Measurements from ENCODE around the gene CD300LB.
A peak's percentile ranks its signal among the peaks of the same experiment; 100 is the strongest.
"Not testable (repeated sequence)": the region's sequence is repeated elsewhere in the genome, so short reads cannot be mapped to it uniquely, and the experiment has no call there.

Gene CD300LB

DNA sequence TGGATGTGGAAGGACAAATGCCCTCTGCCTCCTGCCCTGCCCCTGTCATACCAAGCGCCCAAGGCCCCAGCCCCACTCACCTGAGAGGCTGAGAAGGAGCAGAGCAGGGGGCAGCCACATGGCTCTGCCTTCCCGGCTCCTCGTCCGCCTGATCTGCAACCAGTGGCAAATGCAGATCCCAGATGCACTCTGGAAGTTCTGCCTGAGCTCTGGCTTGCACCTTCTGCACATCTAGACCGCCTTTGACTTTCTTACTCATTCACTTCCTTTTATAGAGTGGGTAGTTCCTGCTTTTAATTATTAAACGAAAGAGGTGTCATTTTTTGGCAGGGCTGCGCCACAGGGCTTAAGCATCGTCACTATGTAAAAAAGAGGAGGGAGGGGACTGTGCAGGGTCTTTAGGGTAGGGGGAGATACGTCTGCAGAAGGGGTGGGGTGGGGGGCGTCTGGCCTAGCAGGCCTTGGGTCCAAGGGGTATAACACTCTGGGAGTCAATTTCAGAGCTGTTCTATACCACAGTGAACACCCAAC, at the start of gene CD300LB:
Gene CD300LB (minus strand): TSS at position 245 of the 531 bp plus-strand sequence. CDS start 125 bp downstream, at position 120.
- DNase-seq (ENCODE audit: low spot score) = peak; percentile 15

DNA sequence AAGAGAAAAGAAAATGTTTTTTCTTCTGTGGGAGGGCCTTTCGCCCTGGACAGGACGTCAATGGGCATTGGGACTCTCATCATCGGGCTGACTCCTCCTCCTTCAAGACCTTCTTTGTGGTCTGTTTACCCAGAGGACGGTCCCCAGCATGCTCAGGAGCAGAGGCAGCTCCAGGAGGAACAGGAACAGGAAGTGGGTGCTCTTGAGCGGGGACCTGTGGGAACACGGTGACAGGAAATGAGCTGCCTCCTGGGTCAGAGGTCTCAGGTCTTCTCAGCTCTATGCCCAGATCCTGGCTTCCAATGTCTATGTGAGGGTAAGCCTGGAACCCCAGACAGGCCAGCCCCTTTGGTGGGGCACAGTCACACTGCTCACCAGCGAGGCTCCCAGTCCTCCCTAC, 48.6 kb upstream of the CD300LB start:
- no peak for DNase-seq (ENCODE audit: low spot score)

DNA sequence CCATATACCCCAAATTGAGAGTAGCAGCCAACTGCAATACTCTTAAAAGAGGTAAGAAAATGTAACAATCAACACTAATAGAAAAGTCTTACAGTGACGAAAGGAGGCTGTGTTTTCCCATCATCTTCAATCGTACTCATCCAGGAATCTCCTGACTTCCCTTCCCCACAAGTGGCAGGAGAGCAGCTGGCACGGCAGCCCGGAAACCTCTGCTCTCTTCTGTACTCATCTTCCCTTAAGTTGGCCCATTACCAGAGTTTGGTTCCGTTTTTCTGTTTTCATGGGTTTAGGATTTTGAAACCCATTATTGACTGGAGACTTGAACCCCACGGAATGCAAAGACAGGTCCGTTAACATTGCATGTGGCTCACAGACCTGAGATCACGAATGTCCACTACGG, 47.7 kb upstream of the CD300LB start:
- peak; percentile 9 for DNase-seq (ENCODE audit: low spot score)

DNA sequence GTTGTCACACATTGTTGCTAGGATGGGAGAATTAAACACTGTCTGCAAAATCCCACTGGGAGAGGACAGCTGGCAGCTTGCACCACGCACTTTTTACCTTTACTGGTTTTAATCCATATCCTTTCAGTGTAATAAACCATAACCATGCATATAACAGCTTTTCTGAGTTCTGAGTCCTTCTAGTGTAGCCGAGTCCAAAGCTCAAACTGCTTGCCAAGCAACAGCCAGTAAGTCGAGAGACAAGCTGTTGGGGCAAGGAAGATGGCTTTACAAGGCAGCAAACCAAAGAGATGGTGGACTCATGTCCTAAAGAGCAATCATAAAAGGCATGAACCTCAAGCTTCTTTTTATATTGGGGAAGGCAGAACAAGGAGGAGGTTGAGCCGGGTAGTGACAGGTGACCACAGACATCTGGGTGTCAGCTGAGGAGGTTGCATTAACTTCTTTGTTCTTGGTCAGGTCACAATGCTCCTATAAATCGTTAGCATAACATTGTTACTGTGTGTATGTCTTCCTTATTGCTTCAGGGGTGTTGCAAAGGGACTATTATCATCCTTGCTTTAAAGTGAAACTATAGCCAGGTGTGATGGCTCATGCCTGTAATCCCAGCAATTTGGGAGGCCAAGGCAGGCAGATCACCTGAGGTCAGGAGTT, 43.3 kb upstream of the CD300LB start:
- no peak for DNase-seq (ENCODE audit: low spot score)

DNA sequence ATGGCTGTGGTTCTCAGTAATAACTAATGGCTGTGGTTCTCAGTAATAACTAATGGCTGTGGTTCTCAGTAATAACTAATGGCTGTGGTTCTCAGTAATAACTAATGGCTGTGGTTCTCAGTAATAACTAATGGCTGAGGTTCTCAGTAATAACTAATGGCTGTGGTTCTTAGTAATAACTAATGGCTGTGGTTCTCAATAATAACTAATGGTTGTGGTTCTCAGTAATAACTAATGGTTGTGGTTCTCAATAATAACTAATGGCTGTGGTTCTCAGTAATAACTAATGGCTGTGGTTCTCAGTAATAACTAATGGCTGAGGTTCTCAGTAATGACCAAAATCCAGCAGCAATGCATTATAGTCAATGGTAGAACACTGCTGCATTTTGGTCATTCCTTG, 42.4 kb upstream of the CD300LB start:
- not testable (repeated sequence) for DNase-seq (ENCODE audit: low spot score)

DNA sequence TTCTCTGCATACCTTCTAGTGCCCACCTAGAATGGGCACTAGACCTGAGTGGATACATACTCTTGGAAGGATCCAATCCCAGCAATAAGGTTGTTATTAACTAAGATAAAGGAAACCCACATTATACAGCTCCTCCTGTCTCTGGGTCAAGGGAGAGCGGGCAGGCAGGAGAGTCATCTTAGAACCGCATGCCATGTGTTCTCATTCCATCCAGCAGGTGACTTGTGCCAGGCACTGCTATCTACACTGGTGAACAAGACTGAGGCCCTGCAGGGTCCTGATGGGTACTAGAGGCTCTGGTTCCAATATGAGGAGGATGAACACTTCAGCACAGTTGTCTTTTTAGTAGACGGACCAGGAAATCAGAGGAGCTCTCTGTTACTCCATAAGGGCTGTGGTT, 41.9 kb upstream of the CD300LB start:
- DNase-seq (ENCODE audit: low spot score) = no peak

DNA sequence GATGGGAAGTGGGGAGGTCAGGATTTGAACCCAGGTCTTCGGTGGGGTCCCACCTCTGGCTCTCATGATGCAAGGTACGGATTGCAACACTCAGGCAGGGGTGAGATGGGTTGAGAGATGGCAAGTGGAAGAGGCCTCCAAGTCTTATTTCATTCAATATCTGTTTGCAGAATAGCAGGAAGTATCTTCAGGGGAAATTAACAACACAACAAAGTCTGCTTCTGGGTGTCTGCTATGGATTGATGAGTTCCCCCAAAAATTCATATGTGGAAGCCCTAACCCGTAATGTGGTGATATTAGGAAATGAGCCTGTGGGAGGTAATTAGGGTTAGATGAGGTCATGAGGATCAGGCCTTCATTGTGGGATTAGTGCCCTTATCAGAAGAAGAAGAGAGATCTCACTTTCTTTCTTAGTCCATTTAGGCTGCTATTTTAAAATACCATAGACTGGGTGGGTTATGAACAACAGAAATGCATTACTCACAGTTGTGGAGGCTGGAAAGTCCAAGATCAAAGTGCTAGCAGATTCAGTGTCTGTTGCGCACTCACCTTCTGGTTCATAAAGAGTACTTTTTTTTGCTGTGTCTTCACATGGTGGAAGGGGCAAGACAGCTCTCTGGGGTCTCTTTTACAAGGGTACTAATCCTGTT, 40.5 kb upstream of the CD300LB start:
- DNase-seq (ENCODE audit: low spot score) = no peak

DNA sequence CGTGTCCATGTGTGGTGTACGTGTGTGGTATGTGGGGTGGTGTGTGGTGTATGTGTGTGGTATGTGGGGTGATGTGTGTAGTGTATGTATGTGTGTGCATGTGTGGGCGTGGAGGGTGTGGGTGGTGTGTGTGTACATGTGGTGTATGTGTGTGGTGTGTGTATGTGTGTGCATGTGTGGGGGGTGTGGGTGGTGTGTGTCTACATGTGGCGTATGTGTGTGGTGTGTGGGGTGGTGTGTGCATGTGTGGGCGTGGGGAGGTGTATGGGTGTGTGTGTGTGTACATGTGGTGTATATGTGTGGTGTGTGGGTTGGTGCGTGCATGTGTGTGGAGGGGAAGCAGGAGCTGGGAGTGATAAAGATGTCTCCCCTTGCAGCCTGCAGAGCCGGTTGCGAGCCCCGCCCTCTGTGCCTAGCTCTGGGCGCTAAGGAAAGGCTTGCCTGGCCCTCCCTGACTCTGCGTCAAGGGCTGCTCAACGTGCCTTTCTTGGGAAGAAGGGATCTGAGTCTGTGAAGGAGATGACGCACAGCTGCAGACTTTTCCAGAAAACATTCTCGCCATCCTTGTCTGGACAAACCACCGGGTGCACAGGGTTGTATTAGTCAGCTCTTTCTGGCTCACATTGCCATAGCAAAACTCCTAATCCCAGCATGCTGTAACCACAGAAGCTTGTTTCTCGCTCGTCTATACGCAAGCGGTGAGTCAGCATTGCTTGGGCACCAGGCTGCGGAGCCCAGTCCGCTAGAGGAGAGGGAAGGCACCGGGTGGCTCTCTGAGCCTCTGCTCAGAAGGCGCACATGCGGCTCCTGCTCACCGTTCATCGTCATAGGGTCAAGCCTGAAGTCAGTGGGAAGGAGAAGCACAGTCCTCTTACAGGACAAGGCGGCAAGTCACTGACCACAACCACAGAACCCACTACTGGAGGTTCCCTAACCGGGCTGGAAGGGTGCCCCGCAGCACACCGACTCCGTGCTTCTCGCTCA, 38.0 kb upstream of the CD300LB start:
- DNase-seq (ENCODE audit: low spot score) = peak; percentile 8

DNA sequence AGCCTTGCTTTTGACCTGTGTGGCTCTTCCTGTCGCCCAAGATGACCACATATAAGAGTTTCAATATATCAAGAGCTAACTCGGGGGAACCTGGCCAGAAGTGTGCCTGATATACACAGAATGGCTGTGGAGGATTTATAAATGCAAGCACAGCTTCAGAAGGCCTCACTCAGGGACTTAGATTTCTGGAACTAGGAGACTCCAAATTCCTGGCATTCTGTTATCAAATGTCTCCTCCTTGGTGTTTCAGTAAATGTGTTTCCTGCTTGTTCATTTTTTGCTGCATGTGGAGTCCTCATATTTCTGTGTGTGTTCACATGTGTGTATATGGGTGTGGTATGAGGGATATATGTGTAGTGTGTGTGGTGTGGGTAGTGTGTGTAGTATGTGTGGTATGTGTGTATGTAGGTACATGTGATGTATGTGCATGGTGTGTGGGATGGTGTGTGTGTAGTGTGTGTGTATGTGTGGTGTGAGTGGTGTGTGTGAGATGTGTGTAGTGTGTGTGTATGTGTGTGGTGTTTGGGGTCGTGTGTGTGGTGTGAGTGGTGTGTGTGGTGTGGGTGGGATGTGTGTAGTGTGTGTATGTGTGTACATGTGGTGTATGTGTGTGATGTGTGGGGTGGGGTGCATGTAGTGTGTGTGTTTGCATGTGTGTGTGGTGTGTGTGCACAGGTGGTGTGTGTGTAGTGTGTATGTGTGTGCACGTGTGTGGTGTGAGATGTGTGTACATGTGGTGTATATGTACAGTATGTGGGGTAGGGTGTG, 37.0 kb upstream of the CD300LB start:
- no peak for DNase-seq (ENCODE audit: low spot score)

DNA sequence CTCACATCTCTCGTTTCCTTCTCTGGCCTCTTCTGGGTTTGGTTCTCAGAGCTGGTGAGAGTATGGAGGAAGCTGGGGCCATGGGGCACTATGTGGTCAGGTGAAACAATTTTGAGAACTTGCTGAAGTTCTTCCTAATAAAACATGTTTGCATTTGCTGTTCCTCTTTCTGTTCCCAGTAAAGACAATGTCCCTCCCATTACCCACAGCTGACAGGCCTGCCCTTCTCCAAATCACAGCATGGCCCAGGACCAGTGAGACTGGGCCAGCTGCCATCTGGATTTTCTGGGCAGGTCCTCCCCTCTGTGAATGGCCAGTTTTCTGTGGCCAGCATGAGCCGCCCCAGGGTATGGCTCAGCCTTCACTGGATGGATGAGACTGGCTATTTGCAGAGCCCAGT, 36.1 kb upstream of the CD300LB start, which contains the start of gene CD300H:
Gene CD300H (minus strand): TSS at position 113 of the 400 bp plus-strand sequence.
- peak; percentile 64 for DNase-seq (ENCODE audit: low spot score)

DNA sequence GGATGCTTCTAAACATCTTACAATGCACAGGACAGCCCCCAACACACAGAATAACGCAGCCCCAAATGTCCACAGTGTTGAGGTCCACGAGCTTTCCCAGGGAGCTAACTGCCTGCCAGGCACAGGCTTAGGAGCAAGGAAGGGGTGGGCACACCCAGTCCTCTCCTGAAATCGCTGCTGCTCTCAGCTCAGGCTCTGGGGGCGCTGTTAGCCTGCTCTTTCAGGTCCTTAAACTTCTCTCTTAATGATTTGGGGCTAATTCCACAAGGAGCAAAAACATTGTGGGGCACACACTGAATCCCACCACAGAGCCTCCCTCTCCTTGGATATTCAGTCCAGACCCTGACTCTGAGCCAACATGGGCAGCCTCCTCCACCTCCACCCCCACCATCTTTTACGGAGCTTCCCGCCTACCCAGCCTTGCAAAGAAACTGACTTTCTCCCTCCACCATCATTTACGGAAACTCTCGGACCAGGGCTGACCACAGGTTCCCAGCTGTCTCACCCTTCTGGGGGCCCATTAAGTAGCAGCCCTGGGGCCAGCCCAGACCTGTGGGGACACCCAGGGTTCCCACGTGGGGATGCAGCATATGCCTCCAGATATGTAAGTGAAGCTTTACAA, 35.0 kb upstream of the CD300LB start:
- DNase-seq (ENCODE audit: low spot score) = no peak

DNA sequence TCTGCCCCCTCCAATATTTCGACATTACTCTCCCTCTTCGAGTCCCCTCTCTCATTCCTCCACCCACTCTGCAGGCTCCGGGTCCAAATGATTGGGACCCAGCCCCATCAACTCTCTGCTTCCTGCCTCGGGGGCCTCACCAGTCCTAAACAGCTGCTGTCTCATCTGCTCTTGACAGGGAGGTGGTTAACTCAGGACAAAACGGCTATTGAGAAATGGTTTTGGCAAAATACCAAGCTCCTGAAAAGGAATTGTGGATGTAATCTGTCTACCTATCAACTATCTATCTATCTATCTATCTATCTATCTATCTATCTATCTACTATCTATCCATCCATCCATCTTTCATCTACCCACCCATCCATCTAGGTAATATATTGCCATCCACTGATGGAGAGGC, 33.9 kb upstream of the CD300LB start:
- DNase-seq (ENCODE audit: low spot score) = no peak

DNA sequence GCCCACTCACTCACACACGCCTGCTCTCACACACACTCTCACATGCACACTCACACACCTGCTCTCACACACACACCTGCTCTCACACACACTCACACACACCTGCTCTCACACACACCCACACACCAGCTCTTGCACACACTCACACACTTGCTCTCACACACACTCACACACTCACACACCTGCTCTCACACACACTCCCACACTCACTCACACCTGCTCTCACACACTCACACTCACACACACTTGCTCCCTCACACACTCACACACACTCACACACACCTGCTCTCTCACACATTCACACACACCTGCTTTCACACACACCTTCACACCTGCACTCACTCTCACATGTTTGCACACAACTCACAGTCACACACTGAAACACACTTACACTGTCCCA, 32.1 kb upstream of the CD300LB start:
- no peak for DNase-seq (ENCODE audit: low spot score)

DNA sequence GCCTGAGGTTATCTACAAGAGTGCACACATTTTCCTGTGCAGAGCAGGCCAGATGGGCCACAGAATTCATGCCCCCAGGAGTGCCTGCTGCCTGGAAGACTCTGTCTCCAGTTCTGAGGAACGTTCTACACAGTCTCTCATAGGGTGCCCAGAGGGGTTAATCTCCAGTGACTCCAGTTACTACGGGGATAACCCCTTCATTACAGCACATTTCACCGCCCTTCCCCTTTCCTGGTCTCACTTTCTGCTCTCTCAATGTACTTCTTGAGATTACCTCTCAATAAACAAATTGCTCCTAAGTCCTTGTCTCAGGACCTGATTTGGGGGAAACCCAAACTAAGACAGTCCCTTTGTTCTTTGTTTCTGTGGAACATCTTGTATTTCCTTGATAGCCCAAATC, 30.3 kb upstream of the CD300LB start:
- no peak for DNase-seq (ENCODE audit: low spot score)

DNA sequence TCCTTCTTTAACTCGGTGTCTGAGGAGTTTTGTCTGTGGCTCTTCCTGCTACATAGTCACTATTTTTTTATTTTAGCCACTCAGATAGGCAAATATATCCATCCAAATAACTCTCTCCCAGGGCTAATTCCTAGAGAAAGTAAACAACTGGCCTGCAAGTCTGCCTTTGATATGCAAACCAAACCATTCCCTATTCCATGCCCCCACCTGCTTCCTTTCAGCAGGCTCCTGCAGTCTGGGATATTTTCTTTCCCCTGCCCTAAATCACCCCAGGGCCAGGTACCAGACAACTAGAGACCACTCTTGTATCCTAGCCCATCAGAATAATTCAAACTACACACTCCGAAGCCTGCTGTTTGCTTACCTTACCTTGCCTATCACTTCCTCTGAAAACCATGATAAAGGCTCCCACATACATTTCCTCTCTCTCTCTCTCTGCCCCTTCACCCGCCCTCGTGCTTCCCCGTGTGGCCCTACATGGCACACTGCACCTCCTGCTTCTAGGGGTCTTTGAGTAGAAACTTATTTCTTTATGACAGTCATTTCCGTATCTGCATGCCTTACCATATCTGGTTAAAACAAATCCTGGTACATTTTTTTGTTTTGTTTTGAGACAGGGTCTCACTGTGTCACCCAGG, 27.7 kb upstream of the CD300LB start:
- DNase-seq (ENCODE audit: low spot score) = no peak

DNA sequence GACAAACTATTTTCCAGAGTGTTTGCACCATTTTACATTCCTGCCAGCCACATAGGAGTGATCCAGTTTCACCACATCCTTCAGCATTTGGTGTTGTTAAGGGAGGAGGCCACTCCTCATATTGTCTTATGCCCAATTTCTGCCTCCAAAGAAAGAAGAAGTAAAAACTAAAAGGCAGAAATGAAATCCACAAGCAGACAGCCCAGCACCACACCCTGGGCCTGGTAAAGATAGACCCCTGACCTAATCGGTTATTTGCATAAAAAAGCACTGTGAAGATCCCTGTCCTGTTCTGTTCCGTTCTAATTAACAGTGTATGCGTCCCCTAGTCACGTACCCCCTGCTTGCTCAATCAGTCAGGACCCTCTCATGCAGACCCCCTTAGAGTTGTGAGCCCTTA, 27.1 kb upstream of the CD300LB start:
- not testable (repeated sequence) for DNase-seq (ENCODE audit: low spot score)

DNA sequence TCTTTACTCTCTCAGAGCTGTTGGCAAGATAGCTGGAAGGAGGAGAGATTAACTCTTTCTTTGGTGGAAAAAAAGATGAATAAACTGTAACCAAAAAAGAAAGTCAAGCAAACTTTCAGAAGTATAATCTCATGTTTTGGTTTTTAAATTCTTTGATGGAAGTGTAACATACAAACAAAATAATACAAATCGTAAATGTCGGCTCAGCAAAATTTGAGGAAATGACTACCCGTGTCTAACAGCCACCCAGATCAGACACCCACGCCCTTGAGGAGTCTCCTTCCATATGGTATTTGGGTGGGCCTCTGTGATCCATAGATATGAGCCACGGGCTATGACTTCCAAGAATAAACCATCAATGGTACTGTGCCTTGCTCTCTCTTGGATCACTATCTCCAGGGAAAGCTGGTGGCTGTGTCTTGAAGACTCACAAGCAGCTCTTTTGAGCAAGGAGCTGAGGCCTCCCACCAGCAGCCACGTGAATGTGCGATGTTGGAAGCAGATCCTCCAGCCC, 24.2 kb upstream of the CD300LB start:
- no peak for DNase-seq (ENCODE audit: low spot score)

DNA sequence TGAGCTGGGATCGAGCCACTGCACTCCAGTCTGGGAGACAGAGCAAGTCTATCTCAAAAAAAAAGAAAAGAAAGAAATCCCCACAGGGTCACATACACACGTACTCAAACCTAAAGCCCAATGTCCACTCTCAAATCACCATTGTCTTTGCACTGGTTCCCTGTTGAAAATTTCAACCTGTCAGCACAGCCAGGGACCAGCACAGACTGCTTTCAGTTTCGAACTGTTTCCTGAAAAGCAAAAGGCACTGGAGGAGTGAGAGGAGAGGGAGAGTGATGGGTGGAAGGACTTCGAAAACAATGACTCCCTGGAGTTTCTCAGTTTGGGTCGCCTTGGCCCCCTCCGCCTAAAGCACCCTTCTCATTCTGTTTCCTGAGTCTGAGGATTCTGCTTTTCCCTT, 23.6 kb upstream of the CD300LB start:
- no peak for DNase-seq (ENCODE audit: low spot score)

DNA sequence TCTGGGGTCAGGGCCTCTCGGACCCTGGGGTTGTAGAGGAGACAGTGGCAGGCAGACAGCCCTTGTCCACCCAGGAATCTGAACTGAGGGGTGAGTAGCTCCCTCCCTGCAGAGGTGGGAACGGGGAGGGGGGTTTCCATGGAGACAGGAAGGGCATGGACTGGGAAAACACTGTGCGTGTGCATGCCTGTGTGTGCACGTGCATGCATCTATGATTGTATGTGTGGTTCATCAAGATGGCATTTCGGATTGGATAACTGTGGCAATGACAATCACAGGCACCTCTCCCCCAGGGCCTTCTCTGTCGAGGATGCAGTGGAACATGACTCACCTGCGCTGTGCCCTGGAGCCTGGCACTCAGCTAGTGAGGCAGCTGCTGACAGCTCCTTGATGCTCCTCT, 20.8 kb upstream of the CD300LB start:
- no peak for DNase-seq (ENCODE audit: low spot score)

DNA sequence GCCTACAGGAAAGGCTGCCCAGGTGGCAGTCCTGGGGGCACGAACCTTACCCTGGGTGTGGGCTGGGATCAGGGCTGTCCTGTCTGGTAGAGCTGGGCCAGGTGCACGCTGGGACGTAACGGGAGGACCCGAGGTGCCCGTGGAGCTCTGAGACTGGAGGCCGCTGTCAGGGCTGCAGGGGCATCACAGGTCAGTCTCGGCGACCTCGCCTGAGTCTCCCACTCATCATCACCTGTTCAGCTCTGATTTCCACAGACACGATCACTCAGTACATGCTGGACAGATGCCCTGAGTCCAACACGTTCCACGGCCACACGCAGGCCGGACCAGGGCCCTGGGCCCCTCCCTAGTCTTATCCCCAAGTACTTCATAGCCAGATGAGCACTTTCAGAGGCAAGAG, 19.3 kb upstream of the CD300LB start:
- no peak for DNase-seq (ENCODE audit: low spot score)
